ENCODE data around the gene NSFL1C. TPM values are rescaled to one million over a fixed set of nuclear protein-coding genes. Genes with fewer than 3 reads are reported as not detected.

The NSFL1C gene
- total RNA-seq, 6 experiments from 2014 or later: 40.8 to 53.5 (median 43.4) TPM

- TF ChIP-seq CTCF (IDR thresholded peaks at IDR 0.05) (no peak), POLR2A (IDR thresholded peaks at IDR 0.05) (no peak)
- H3K9me3 ChIP-seq: no peaks in the 10 kb centered on the region
- H3K27me3 ChIP-seq: no peaks in the 10 kb centered on the region
- 74% methylated on average over 7 of the region's 8 CpGs for WGBS (ENCODE audit: insufficient coverage, low coverage, low lambda C conversion rate, missing lambda C conversion rate)
- no peak overlapping the region for H3K27ac ChIP-seq
- DNase-seq (no peak), ATAC-seq (peak in 2 of 4 donors; percentile 44 to 89)
- intact Hi-C loops (cut with DNase I): no loop called here
- H3K36me3 ChIP-seq: no peaks in the 10 kb centered on the region
- no peaks in the 10 kb centered on the region for H3K4me1 ChIP-seq
- H3K4me3 ChIP-seq: no peak overlapping the region
These were observed 50.8 kb downstream of the NSFL1C start for GRCh38 chr20:1415667-1416468.

- no peak for TF ChIP-seq CTCF (IDR thresholded peaks at IDR 0.05)
- TF ChIP-seq POLR2A (IDR thresholded peaks at IDR 0.05): no peak
- no peaks in the 10 kb centered on the region for H3K9me3 ChIP-seq
- intact Hi-C loops (cut with DNase I): no loop called here
- 66% methylated on average over 4 of the region's 4 CpGs for WGBS (ENCODE audit: insufficient coverage, low coverage, low lambda C conversion rate, missing lambda C conversion rate)
- no peak overlapping the region for H3K4me3 ChIP-seq
- H3K27me3 ChIP-seq: no peaks in the 10 kb centered on the region
- H3K36me3 ChIP-seq: no peaks in the 10 kb centered on the region
- H3K4me1 ChIP-seq: no peaks in the 10 kb centered on the region
- ATAC-seq (no peak), DNase-seq (no peak)
- no peak overlapping the region for H3K27ac ChIP-seq
These were observed 51.7 kb downstream of the NSFL1C start for GRCh38 chr20:1414982-1415381.

DNA sequence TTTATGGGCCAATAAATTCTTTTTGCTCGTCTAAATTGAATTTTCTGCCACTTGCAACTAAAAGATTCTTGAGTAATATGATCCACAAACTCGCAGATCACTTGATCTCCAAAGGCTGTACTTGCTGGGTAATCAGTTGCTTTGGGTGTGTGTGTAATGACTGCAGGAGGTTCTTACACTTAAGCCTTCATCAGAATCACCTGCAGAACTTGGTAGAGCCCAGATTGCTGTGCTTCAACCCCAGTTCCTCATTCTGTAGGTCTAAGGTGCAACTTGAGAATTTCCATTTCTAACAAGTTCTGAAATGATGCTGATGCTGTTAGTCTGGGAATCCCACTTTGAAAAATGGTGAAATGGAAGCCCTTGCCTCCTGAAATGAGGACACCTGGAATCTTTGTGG lies 60.8 kb downstream of the NSFL1C start:
- TF ChIP-seq CTCF (IDR thresholded peaks at IDR 0.05) (no peak), POLR2A (IDR thresholded peaks at IDR 0.05) (no peak)
- DNase-seq (no peak), ATAC-seq (no peak)
- no peak overlapping the region for H3K27ac ChIP-seq
- no peaks in the 10 kb centered on the region for H3K9me3 ChIP-seq
- no peaks in the 10 kb centered on the region for H3K27me3 ChIP-seq
- no peak overlapping the region for H3K4me3 ChIP-seq
- H3K4me1 ChIP-seq: peaks cover 0 to 14% (median under 1%) of the 10 kb centered on the region in 4 donors
- intact Hi-C loops (cut with DNase I): no loop called here
- no peaks in the 10 kb centered on the region for H3K36me3 ChIP-seq
- 50% methylated on average over 2 of the region's 2 CpGs for WGBS (ENCODE audit: insufficient coverage, low coverage, low lambda C conversion rate, missing lambda C conversion rate)

- no peak for TF ChIP-seq POLR2A (IDR thresholded peaks at IDR 0.05)
- no peak for TF ChIP-seq CTCF (IDR thresholded peaks at IDR 0.05)
- 100% methylated on average over 1 of the region's 1 CpG for WGBS (ENCODE audit: insufficient coverage, low coverage, low lambda C conversion rate, missing lambda C conversion rate)
- intact Hi-C loops (cut with DNase I): no loop called here
These were observed 63.0 kb downstream of the NSFL1C start for GRCh38 chr20:1403624-1404023.

More at GRCh38 chr20:1403624-1404023, 63.0 kb downstream of the NSFL1C start:
- H3K27me3 ChIP-seq: no peaks in the 10 kb centered on the region
- H3K9me3 ChIP-seq: no peaks in the 10 kb centered on the region
- no peak for ATAC-seq
- H3K27ac ChIP-seq: no peak overlapping the region
- DNase-seq: no peak
- peaks cover 0 to 30% (median 10%) of the 10 kb centered on the region in 4 donors for H3K4me1 ChIP-seq
- no peak overlapping the region for H3K4me3 ChIP-seq
- no peaks in the 10 kb centered on the region for H3K36me3 ChIP-seq
